Neural progenitor cell (in vitro differentiated cells): Measurements from ENCODE around the gene HMGB2.

Experiments used
- EZH2 ChIP-seq: fragments of 200-600 bp; sonication (generic); IDR thresholded peaks from 2 replicates; pipeline ENCODE4 v1.6.1; 2017; ENCODE audit warnings: antibody characterized with exemption, mild to moderate bottlenecking, moderate library complexity
- TF ChIP-seq, protein P1 (sequence below): fragments of 200-600 bp; sonication (generic); IDR thresholded peaks from 2 replicates; pipeline ENCODE4 v1.5.1; 2017; ENCODE audit warnings: antibody characterized with exemption, mild to moderate bottlenecking

DNA sequence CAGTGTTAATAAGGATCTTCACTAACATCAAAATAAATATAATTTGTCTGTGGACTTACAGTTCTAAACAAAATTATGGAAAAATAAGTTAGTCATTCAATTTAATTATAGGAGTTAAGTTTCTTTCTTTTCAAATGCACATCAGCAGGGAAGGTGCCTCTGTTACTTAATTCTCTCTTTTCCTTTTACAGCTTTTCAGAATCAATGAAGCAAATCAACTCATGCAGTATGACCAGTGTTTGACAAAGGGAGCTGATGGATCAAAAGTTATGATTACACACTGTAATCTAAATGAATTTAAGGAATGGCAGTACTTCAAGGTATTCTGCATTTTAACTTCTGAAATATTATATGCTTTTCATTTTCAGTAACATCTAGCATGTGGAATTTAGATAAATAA is 15.9 kb downstream of the HMGB2 start:
- TF ChIP-seq, protein P1, sequence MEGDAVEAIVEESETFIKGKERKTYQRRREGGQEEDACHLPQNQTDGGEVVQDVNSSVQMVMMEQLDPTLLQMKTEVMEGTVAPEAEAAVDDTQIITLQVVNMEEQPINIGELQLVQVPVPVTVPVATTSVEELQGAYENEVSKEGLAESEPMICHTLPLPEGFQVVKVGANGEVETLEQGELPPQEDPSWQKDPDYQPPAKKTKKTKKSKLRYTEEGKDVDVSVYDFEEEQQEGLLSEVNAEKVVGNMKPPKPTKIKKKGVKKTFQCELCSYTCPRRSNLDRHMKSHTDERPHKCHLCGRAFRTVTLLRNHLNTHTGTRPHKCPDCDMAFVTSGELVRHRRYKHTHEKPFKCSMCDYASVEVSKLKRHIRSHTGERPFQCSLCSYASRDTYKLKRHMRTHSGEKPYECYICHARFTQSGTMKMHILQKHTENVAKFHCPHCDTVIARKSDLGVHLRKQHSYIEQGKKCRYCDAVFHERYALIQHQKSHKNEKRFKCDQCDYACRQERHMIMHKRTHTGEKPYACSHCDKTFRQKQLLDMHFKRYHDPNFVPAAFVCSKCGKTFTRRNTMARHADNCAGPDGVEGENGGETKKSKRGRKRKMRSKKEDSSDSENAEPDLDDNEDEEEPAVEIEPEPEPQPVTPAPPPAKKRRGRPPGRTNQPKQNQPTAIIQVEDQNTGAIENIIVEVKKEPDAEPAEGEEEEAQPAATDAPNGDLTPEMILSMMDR: no peak
- no peak for TF ChIP-seq EZH2
